GM18519 (cell line): ENCODE results near the gene SESN2.
"Not testable (repeated sequence)": the region's sequence is repeated elsewhere in the genome, so short reads cannot be mapped to it uniquely, and the experiment has no call there.

Source experiments
- ATAC-seq: cut with Tn5 transposase; IDR thresholded peaks from one replicate; pipeline ENCODE4 v1.9.1; 2021; ENCODE audit warnings: mild to moderate bottlenecking, moderate library complexity; ENCODE audit not compliant: unreplicated experiment, low FRiP score

Gene SESN2

GRCh38 chr1:28326515-28326914 is 67.2 kb downstream of the SESN2 start:
- no peak for ATAC-seq

- ATAC-seq, result no peak
These were observed 67.7 kb downstream of the SESN2 start for GRCh38 chr1:28326984-28327383.

- ATAC-seq, result not testable (repeated sequence)
These were observed 68.1 kb downstream of the SESN2 start for GRCh38 chr1:28327431-28327830.

GRCh38 chr1:28328228-28328648 is 68.9 kb downstream of the SESN2 start:
- ATAC-seq, result no peak

- no peak for ATAC-seq
These were observed 70.3 kb downstream of the SESN2 start for GRCh38 chr1:28329395-28330153.
